Measurements from ENCODE around the gene SLC16A8. TPM values are rescaled to one million over a fixed set of nuclear protein-coding genes. Genes with fewer than 3 reads are reported as not detected.

The SLC16A8 gene
- total and polyA plus RNA-seq, 12 donors: 0.30 to 1.3 (median 0.53) TPM; not detected in 4

DNA sequence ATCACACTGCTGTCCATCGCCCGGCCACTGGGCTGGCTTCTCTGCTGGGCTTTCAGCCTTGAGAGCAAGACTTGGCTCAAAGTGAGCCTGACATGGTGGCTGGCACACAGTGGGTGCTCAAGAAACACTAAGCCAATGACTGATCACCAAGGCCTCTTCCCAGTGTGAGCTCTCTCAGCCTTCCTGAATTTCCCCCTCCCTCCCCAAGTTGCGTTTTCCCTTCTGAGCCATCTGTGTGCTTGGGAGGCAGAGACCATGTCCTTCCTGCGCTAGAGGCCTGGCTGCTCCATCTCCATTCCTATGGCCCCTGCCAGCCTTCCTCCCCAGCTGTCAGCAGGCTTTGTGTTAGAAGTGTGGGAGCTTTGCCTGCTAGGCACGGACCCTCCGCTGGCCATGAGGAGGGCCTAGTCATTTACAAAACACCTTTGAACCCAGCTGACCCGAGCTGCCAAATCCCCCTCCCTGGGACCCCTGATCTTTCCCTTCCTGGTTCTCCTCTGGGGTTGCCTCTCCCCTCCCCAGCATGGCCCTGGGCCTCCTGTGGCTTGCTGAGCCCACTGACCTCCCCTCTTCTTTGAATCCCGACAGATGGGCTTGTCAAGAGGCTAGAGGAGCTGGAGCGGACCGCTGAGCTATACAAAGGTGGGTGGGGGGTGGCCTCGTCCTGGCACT, 13.6 kb downstream of the SLC16A8 start:
- intact Hi-C loops (cut with DNase I): no loop called here
- no peak for TF ChIP-seq POLR2A (IDR thresholded peaks at IDR 0.05)
- TF ChIP-seq, protein P1, sequence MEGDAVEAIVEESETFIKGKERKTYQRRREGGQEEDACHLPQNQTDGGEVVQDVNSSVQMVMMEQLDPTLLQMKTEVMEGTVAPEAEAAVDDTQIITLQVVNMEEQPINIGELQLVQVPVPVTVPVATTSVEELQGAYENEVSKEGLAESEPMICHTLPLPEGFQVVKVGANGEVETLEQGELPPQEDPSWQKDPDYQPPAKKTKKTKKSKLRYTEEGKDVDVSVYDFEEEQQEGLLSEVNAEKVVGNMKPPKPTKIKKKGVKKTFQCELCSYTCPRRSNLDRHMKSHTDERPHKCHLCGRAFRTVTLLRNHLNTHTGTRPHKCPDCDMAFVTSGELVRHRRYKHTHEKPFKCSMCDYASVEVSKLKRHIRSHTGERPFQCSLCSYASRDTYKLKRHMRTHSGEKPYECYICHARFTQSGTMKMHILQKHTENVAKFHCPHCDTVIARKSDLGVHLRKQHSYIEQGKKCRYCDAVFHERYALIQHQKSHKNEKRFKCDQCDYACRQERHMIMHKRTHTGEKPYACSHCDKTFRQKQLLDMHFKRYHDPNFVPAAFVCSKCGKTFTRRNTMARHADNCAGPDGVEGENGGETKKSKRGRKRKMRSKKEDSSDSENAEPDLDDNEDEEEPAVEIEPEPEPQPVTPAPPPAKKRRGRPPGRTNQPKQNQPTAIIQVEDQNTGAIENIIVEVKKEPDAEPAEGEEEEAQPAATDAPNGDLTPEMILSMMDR (IDR thresholded peaks at IDR 0.05): no peak

DNA sequence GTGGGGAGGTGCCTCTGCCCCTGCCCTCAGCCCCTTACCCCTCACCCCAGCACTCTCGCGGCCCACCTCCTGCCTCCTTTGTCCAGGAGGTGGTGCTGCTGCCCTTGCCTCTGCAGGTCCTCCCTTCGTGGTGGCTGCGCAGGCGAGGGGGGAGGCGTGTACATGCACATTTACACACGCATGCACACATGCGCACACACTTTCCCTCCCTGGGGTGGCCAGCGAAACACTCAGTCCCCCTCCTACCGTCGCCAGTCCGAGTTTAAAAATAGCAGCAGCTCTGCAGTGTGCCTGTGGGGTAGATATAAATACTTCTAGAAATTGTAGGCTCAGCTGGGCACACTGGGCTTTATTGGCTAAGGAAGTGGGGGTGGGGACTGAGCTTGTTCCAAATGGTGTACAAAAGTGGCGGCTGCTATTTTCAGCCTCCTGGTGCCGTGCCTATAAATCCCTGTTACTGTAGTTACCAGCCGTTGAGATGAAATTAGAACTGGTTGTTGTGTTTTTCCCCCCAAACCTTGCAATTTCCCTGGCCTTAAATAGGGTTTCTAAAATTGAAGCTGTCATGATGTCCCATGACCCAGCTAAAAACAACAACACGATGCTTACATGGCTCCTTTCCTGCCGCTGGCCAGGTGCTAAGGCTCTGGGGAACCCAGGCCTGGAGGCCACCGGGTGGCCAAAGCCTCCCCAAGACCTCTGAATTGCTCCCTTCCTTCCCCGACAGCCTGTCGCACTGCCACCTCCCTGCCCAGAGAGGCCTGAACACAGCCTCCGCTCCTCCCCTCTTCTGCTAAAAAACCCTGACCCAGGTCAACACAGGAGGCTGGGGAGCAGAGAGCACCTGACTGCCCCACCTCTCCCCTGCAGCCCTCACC, 14.4 kb downstream of the SLC16A8 start:
- H3K27ac ChIP-seq: peak overlapping the region in 2 of 5 donors; percentile 25 to 65
- H3K36me3 ChIP-seq (replicated peaks in 1 of 2): peaks cover 0 to 63% of the 10 kb centered on the region in 2 donors
- no peak overlapping the region for H3K4me3 ChIP-seq
- H3K9me3 ChIP-seq (replicated peaks in 1 of 3): no peaks in the 10 kb centered on the region
- 74 to 93% (median 81%) methylated on average over 14 to 21 of the region's 21 CpGs for WGBS, 4 donors
- TF ChIP-seq POLR2A (IDR thresholded peaks at IDR 0.05): no peak
- TF ChIP-seq, protein P1 (IDR thresholded peaks at IDR 0.05): peak in 4 of 6 experiments; percentile 12 to 55 (median 38)
- DNase-seq: peak in 1 of 7 donors; percentile 83
- intact Hi-C loops (cut with DNase I): loop anchor here in 1 of 2 donors (10.0 kb wide), 1 partner anchor 505 kb away; the partner anchor contains the start of gene DMC1
- no peaks in the 10 kb centered on the region for H3K27me3 ChIP-seq
- no peaks in the 10 kb centered on the region for H3K4me1 ChIP-seq (replicated peaks in 1 of 2)

More for the DNA sequence above, 13.6 kb downstream of the SLC16A8 start:
- Histone ChIP-seq H3K9me3 (replicated peaks in 1 of 3) (no peaks in the 10 kb centered on the region), H3K36me3 (replicated peaks in 1 of 2) (peaks cover 0 to 63% of the 10 kb centered on the region in 2 donors), H3K27me3 (no peaks in the 10 kb centered on the region), H3K4me1 (replicated peaks in 1 of 2) (no peaks in the 10 kb centered on the region), H3K4me3 (no peak overlapping the region), H3K27ac (peak overlapping the region in 1 of 5 donors; percentile 65)
- 86 to 93% (median 89%) methylated on average over 10 to 11 of the region's 11 CpGs for WGBS, 4 donors
- no peak for DNase-seq

DNA sequence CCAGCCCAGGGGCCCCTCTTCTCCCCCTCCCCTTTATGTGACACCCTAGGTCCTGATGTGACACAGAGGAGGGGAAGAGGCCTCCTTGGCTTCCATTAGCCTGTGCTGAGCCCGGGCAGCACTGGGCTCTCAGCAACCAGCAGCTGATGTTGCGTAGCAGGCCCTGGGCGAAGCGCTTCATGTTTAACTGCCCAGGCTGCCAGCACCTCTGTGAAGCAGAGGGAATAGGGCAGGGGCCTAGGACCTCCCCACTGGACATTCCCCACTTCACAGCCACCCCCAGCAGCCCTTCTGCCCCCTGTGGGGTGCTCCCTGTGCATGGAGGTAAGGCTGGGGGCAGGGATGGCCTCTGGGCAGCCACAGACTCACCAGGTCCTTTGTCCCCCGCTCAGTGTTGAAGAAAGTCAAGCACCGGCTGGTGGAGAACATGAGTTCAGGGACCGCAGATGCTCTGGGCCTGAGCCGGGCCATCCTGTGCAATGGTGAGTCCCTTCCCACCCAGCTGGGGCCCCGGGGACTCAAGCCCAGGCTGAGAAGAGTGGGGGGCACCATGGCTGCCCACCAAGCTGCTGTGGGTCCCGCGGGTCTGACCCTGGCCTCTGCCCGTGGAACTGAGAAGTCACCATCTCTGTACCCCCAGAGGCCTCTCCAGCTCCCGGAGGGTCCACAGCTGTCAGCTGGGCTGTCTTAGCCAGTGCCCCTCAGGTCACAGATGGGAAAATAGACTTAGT, 15.2 kb downstream of the SLC16A8 start:
- Histone ChIP-seq H3K4me3 (no peak overlapping the region), H3K9me3 (replicated peaks in 1 of 3) (no peaks in the 10 kb centered on the region), H3K27me3 (no peaks in the 10 kb centered on the region), H3K36me3 (replicated peaks in 1 of 2) (peaks cover 0 to 58% of the 10 kb centered on the region in 2 donors), H3K27ac (peak overlapping the region in 2 of 5 donors; percentile 25 to 65), H3K4me1 (replicated peaks in 1 of 2) (no peaks in the 10 kb centered on the region)
- no peak for DNase-seq
- WGBS, 4 donors: 84 to 91% (median 86%) methylated on average over 9 to 13 of the region's 13 CpGs
- no peak for TF ChIP-seq POLR2A (IDR thresholded peaks at IDR 0.05)
- TF ChIP-seq, protein P1 (IDR thresholded peaks at IDR 0.05): no peak
- intact Hi-C loops (cut with DNase I): loop anchor here in 1 of 2 donors (10.0 kb wide), 1 partner anchor 506 kb away; the partner anchor contains the start of gene DMC1

Data from adrenal gland (tissue), 12 donors.